DMS 273 (cell line): Measurements from ENCODE around the gene MAP2K7.
"Not testable (repeated sequence)": the region's sequence is repeated elsewhere in the genome, so short reads cannot be mapped to it uniquely, and the experiment has no call there.

Experiments
- DNase-seq: peaks from one replicate; lab custom pipeline; 2025; ENCODE audit not compliant: unreplicated experiment; lab: John Stamatoyannopoulos, UW

The MAP2K7 gene

GRCh38 chr19:7907122-7907521 is 3.4 kb downstream of the MAP2K7 start:
- DNase-seq: no peak

DNA sequence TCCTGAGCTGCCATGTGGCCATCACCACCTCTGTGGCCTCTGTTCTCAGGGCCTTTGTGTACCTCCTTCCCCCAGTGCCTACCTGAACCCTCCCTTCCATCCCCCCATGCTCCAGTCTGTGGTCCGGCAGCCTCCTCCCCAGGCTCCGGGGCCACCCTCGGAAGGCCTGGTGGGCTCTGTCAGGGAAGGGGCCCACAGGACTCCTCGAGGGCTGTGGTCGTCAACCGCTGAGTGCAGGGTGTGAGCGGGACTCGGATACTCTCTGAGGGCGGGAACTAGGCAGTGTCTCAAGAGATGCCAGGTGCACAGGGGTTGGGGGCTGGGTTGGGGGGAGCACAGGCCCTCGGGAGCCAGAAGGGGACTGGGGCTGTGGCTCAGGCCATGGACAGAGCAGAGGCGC is 3.9 kb downstream of the MAP2K7 start:
- no peak for DNase-seq

DNA sequence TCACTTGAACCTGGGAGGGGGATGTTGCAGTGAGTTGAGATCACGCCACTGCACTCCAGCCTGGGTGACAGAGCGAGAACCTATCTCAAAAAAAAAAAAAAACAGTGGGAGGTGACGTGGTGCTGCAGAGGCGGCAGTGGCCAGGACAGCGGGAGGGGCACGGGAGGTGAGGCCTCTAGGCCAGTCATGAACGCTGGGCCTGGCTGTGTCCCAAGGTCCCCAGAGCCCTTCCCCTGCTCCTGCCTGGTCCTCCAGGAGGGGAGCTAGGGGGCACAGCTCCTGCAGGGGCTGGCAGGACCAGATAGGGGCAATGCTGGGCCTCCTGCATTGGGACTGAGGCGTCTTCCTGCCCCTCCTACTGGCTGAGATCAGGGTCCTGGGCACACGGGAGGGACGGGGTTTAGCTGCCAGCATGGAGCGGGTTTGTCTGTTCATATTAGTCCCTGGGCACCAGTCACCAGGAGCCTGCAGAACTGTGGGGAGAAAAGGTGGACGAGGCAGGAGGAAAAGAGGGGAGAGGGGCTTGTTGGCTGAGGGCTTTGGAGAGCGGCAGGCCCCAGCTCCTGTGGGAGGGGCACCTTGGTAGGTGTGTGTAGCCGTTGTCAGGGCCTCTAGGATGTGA is 4.5 kb downstream of the MAP2K7 start:
- DNase-seq: no peak

- no peak for DNase-seq
Observed at GRCh38 chr19:7908742-7909461, 5.2 kb downstream of the MAP2K7 start.

GRCh38 chr19:7909471-7910067 is 5.9 kb downstream of the MAP2K7 start:
- DNase-seq: no peak

DNA sequence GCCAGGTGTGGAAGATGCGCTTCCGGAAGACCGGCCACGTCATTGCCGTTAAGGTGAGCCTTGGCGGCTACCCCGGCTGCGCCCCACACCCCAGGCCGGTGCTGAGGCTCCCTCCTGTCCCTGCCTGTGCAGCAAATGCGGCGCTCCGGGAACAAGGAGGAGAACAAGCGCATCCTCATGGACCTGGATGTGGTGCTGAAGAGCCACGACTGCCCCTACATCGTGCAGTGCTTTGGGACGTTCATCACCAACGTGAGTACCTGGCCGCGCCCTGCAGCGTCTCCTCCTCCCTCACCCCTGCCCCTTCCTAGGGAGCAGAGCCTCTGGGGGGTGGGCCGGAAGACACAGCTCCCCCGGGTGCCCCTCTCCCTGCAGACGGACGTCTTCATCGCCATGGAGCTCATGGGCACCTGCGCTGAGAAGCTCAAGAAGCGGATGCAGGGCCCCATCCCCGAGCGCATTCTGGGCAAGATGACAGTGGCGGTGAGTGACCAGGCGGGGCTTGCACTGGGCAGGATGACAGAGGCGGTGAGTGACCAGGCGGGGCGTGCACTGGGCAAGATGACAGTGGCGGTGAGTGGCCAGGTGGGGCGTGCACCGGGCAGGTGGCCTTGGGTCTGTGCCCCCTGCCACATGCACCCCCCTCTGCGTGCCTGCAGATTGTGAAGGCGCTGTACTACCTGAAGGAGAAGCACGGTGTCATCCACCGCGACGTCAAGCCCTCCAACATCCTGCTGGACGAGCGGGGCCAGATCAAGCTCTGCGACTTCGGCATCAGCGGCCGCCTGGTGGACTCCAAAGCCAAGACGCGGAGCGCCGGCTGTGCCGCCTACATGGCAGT is 6.9 kb downstream of the MAP2K7 start:
- no peak for DNase-seq

DNA sequence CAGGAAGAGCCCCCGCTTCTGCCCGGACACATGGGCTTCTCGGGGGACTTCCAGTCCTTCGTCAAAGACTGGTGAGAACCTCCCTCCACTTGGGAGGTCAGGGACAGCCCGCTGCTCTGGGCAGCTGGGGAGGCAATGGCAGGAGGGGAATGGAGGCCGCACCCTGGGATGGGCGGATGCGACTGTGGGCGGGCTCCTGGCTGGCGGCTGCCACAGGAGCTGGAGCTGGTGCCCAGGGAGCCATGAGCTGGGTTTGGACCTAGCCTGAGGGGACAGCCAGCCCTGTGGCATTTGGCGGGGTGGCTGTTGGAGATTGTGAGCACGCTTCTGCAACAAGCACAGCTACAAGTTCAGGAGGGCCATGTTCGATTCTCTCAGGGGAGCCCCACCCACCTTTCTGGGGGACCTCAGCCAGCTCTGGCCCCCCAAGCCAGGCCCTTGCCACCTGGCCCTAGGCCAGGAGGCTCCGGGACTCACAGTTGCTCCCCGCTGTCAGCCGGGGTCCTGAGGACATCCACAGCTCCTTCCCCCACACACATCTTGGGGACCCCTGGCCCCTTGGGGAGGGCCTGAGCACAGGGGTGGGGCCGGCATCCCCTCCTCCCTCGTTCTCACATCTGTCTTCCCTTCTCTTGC is 7.9 kb downstream of the MAP2K7 start:
- DNase-seq: no peak

GRCh38 chr19:7912144-7912696 is 8.5 kb downstream of the MAP2K7 start:
- DNase-seq: no peak

- no peak for DNase-seq
Observed at GRCh38 chr19:7912697-7913564, 9.3 kb downstream of the MAP2K7 start.

DNA sequence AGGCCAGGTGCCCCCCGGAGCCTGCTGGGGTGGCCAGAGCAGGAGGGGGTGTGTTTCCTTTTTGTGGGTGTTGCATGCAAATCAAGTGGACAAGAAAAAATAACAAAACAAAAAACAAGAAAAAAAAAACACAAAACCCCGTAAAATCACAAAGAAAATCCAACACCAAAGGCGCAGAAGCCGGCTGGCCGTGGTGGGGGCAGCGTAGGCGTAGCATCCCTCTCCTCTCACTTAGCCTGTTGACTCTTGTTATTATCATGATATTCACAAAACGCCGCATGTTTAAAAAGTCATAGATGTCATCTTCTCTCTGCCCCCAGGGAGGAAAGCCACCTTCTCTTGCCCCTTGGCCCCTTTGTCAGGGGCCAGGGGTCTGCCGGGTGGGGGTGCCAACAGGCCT is 10.0 kb downstream of the MAP2K7 start:
- DNase-seq: no peak

DNA sequence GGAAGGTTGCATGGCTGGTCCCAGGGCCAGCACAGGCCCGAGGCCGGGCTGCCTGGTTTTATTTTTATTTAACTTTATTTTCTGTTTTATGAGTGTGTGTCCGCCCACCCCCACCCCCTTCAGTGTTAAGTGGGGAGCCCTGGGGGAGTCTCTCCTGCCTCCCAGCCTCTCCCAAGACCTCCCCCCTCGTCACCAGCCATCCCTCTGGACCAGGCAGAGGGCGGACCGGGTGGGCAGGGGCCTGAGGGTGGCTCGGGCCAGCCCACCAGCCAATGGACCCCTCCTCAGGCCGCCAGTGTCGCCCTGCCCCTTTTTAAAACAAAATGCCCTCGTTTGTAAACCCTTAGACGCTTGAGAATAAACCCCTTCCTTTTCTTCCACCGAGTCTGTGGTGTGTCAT is 10.4 kb downstream of the MAP2K7 start:
- no peak for DNase-seq

- peak; percentile 42 for DNase-seq
Observed at GRCh38 chr19:7914598-7915045, 10.9 kb downstream of the MAP2K7 start, which contains the start of gene TGFBR3L. Gene TGFBR3L (plus strand): TSS chr19:7914830.

DNA sequence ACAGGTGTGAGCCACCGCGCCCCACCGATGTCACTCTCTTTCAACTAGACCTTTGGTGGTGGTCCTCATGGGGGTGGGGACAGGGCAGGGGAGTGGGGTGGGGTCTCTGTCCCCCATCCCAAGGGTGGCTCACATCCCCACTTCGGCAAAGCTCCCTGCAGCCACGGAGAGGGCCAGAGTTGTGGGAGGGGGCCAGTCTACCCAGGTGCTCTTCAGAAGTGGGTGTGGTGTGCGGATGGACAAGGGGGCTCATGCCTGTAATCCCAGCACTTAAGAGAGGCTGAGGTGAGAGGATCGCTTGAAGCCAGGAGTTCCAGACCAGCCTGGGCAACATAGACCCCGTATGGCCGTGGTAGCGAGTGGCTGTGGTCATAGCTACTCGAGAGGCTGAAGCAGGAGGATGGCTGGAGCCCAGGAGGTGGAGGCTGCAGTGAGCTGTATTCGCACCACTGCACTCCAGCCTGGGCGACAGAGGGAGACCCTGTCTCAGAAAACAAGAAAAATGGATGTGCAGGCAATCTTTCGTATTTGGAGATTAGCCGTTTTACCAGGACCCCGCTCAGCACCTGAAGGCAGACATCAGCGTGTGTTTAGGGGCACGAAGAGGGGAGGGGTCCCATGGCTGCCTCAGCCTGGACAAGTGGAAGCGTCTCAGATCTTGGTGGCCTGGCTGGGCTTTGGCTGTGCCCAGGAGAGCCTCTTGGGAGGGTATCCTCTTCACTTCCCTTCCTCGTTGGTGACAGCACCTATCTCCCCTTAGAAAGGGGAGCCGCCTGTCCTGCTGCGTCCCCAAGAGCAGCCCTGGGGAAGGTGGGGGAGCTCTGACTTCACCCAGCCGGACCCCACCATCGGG is 11.8 kb downstream of the MAP2K7 start:
- no peak for DNase-seq

GRCh38 chr19:7916103-7916954 is 12.7 kb downstream of the MAP2K7 start:
- peak; percentile 74 for DNase-seq

GRCh38 chr19:7916955-7917266 is 13.2 kb downstream of the MAP2K7 start:
- no peak for DNase-seq

GRCh38 chr19:7917267-7918061 is 13.8 kb downstream of the MAP2K7 start:
- peak; percentile 89 for DNase-seq

DNA sequence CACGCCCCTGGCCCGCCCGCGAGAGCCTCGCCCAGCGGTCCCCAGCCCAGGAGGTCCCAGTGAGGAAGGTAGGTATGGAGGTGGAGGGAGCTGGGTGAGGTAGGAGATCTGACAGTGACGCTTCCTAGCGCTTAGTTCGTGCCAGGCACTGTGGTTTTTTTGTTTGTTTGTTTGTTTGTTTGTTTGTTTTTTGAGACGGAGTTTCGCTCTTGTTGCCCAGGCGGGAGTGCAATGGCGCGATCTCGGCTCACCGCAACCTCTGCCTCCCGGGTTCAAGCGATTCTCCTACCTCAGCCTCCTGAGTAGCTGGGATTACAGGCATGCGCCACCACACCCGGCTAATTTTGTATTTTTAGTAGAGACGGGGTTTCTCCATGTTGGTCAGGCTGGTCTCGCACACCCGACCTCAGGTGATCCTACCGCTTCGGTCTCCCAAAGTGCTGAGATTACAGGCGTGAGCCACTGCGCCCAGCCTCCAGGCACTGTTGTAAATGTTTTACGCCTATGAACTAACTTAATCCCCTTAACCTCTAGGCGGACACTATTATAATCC is 14.5 kb downstream of the MAP2K7 start:
- DNase-seq: not testable (repeated sequence)
